ENCODE results near the gene CHRM1. TPM values are rescaled to one million over a fixed set of nuclear protein-coding genes. Genes with fewer than 3 reads are reported as not detected.

The CHRM1 gene
- total and polyA plus RNA-seq, 2 of the 13 experiments (the other 11 are each of a cell fraction or from before 2014, with no cell fraction given), result not detected

- TF ChIP-seq GABPA (IDR thresholded peaks at IDR 0.05; ENCODE audit: low read depth, low read length) (no peak), GABPA (CRISPR knock-in tag; IDR thresholded peaks at IDR 0.05; ENCODE audit: low read depth) (0 out of 2 replicates have a peak, but pooled peaks have one; percentile 12), ZSCAN12 (CRISPR knock-in tag; IDR thresholded peaks at IDR 0.05) (no peak), SIX4 (CRISPR knock-in tag; IDR thresholded peaks at IDR 0.05) (no peak), KLF11 (CRISPR knock-in tag; IDR thresholded peaks at IDR 0.05) (no peak), ESRRA (CRISPR knock-in tag; IDR thresholded peaks at IDR 0.05; ENCODE audit: low read depth) (peak; percentile 20; the same call in 1 of the 2 replicates), ZNF207 (IDR thresholded peaks at IDR 0.05; ENCODE audit: borderline replicate concordance) (no peak), ZFP90 (CRISPR knock-in tag; IDR thresholded peaks at IDR 0.05; ENCODE audit: borderline replicate concordance) (no peak), GFI1 (CRISPR knock-in tag; IDR thresholded peaks at IDR 0.05; ENCODE audit: borderline replicate concordance) (0 out of 2 replicates have a peak, but pooled peaks have one; percentile 29), NR2F6 (IDR thresholded peaks at IDR 0.05) (peak; percentile 77), NR2F6 (CRISPR knock-in tag; IDR thresholded peaks at IDR 0.05) (peak; percentile 67), ZNF552 (CRISPR knock-in tag; IDR thresholded peaks at IDR 0.05; ENCODE audit: borderline replicate concordance) (no peak), E2F1 (CRISPR knock-in tag; IDR thresholded peaks at IDR 0.05) (no peak), ZNF362 (CRISPR knock-in tag; IDR thresholded peaks at IDR 0.05; ENCODE audit: borderline replicate concordance) (0 out of 2 replicates have a peak, but pooled peaks have one; percentile 0), YEATS4 (CRISPR knock-in tag; IDR thresholded peaks at IDR 0.05; ENCODE audit: borderline replicate concordance) (no peak), ZNF230 (CRISPR knock-in tag; IDR thresholded peaks at IDR 0.05) (no peak), HDAC2 (CRISPR knock-in tag; IDR thresholded peaks at IDR 0.05) (peak; percentile 50; the same call in 1 of the 2 replicates), NR2F1 (CRISPR knock-in tag; IDR thresholded peaks at IDR 0.05) (peak in 1 of 2 experiments; percentile 33; a peak in 1 of 4 replicates), TEF (CRISPR knock-in tag; IDR thresholded peaks at IDR 0.05) (no peak), PCBP1 (IDR thresholded peaks at IDR 0.05; ENCODE audit: borderline replicate concordance, low read depth, low read length) (no peak), AKNA (CRISPR knock-in tag; IDR thresholded peaks at IDR 0.05; ENCODE audit: borderline replicate concordance) (no peak), RXRB (CRISPR knock-in tag; IDR thresholded peaks at IDR 0.05; ENCODE audit: borderline replicate concordance) (peak; percentile 34; the same call in 1 of the 2 replicates)
Measured at GRCh38 chr11:62889484-62890437, 31.4 kb downstream of the CHRM1 start (continued).

Data from HepG2 (cell line).